HG02571 (cell line): Measurements from ENCODE around the gene RXFP2.

Source experiments
- ATAC-seq: cut with Tn5 transposase; IDR thresholded peaks from one replicate; pipeline ENCODE4 v1.9.1; 2021; ENCODE audit warnings: mild to moderate bottlenecking, moderate library complexity; ENCODE audit not compliant: unreplicated experiment

The RXFP2 gene

DNA sequence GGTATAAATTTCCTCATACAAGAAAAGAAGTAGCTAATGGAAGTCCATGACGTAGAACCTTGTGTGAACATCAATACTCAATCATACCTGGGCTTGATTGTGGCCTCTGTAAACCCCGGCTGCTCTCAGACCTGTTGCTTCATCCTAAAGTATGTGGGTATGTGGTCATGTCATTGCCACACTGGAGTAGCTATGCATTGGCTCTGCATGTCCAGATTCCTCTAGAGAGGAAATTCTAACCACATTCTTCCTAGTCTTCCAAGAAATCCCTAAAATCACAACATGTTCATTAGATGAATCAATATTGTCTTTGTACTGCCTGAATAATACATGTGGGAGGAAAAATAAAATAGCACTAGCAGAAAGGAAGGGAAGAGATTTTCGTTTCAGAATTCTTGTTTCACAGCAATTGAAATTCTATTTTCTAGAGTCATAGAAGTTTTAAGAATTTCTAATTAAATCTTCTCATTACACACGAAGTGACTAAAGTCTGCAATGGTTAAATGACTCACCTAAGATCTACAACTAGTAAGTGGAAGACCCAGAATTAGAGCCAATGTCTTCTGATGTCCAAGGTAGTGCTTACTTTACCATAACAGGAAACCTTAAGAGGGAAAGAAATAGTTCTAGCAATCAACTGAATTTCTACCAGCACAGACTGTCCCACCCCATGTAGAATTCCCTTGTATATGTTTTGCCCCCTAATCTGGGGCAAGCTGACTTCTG is 28.0 kb downstream of the RXFP2 start:
- ATAC-seq, result no peak

DNA sequence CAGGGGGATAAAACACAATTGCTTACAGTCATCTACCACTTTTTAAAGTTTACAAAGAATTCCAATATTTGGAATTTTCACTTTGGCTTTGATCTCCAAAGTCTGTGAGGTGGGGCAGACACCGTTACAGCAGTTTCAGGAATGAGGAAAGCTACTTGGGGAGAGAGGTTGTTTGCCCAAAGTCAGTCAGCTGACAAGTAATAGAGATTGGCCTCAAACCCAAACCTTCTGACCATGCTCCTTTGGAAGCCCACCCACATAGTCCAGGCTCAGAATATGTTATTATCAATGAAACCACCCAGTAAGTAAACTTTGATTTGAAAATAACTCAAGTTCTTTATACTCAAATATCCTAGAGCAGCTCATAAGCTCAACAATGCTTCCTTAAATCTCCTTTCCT is 29.0 kb downstream of the RXFP2 start:
- no peak for ATAC-seq

DNA sequence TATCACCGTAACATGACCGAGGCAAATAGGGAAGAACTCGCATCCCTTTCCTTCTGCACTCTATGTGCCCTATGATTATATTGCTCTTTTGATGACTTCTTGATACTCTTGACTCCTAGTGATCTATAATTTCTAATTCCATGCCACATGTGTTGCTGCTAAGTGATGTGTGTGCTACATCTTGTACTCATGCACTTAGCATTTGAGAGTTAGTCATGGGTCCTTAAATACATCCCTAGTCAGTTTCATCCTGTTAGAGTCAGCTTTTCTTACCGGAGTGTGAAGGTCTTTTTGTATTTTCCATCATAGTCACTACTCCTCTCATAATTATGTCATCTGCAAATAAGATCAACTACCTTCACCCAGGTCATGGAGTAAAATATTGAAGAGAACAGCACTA is 30.2 kb downstream of the RXFP2 start:
- no peak for ATAC-seq

DNA sequence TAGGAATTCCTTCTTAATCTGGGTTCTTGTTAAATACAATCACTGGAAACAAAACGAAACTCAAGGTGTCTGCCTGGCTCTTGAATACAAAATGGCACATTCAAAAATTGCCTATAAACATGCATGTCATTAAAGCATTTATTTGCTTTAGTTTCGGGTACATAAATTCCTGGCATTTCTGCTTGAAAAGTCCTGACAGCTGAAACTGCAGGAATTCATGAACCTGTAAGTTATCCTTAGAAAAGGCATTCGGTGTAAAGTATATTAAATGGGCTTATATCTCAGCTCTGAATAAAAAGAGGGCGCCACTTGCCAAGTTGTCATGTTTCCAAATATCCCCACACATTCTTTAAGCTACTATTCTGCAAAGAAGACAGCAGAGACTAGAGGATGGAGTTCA is 32.9 kb downstream of the RXFP2 start:
- ATAC-seq, result no peak

DNA sequence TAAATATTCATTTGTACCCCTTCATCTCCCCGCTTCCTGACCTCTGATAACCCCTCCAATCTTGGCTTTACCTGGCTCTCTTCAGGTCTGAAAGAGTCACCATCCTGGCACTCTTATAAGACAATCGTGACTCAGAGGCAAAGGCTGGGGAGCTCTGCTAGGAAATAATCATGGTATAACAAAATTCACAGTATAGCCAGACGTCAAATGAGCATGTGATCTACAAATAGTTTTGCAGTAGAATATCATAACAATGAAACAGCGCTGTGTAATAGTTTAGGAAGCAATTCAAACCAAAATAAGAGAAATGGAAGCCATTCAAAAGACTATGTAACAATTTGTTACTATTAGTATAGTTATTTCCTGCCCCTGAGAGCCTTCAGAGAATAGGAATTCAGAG is 34.2 kb downstream of the RXFP2 start:
- no peak for ATAC-seq

DNA sequence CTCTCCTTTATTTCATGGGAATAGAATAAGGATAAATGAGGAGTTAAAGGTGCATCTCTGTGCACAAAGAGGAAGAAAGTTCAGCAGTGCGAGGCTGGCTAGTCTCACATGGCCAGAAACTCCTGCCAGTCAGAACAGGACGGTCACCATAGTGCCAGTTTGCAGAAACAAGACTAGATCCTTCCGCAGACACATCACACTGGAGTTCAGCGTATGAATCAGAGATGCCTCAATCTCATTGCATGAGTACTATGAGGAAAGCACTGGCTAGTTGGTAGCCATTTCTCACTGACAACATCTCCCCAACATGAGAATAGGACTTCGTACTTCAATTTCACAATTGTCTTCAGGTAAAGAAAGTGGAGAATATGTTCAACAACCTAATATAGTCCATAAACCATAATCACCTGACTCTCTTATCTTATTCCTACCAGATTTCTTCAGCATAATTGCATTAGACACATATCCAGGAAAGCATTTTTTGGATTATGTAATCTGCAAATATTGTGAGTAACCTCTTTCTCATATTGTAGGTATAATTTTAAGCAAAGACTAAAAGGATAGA is 34.9 kb downstream of the RXFP2 start:
- ATAC-seq, result no peak

DNA sequence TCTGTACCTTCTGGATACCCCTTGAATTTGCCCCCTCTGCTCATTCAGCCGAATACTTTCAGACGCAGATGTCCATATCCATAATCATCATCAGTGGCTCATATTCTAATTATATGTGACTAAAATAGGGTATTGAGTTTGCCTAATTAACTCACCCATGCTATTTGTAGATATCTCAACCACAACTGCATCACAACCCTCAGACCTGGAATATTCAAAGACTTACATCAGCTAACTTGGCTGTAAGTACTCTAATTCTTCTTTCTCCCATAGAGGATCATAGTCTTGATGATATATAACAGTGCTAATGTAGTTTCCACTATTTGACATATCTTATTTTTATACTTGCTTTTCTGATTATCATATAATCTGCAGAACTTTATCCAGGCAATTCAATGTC is 35.8 kb downstream of the RXFP2 start:
- ATAC-seq, result no peak

DNA sequence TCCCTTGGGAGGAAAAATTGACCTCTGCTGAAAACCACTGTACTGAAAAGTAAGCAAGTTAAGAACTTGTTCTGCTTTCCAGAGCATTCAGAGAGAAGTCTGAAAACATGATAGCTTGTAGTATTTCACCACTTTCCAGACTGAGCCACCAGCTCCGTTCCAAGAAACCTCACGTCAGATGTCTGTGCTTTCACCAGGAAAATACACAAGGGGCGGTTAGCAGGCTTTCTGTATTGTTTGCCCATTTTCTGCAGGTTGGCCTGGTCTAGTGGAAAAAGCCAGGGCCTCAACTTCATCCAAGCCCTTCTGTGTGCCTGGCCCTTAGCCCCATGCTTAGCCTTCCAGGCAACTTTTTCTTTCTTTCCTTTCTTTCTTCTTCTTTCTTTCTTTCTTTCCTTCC is 36.4 kb downstream of the RXFP2 start:
- ATAC-seq, result no peak

DNA sequence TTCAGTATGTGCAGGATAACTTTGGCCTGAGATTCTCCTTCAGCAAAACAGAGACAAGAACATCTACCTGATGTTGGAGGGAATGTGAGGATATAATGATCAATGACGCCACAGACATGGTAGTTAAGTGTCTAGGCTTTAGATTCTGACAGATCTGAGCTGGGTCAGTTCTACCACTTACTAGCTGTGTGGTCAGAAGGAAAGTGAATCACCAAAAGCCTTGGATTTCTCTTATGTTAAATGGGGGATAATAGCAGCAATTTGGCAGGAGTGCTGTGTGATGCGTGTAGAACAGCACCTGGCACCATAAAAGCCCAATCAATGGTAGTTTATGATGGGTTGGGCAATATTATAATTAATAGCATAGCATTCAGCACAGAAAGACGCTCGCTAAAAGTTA is 41.7 kb downstream of the RXFP2 start:
- ATAC-seq, result no peak

DNA sequence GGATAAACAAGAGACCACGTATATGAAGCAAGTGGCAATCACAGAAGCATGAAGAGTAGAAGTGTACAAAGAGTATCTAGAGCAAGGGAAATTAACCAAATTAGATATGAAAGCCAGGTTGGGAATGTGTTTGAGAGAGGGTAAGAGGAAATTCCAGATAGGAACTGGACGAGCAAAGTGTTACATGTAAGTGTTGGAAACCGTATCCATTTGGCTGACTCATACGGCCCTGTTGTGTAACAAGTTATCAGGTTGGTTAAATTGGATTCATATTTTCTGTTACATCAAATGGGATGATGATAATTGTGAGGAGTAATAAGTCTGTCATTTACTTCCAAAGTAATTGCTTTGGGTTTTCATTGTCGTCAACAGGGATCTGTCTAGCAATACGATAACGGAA is 46.7 kb downstream of the RXFP2 start:
- ATAC-seq, result no peak

DNA sequence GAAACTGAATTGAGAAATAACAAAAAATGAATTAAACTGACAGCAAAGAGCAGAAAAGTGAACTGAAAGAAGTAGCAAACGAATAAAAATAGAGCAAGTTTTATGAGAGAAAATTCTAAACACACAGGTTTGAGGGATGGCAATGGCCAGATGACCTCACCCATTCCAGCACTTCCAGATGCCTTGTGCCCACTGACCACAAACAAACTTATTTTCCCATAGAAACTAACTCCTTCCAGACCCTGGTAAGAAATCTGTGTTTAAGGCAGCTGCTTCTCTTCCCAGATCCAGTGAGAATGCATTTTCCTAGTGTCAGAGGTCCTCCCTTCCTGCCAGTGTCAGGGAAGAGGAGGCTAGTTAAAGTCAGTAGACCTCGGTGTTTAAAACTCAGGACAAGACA is 51.7 kb downstream of the RXFP2 start:
- no peak for ATAC-seq

DNA sequence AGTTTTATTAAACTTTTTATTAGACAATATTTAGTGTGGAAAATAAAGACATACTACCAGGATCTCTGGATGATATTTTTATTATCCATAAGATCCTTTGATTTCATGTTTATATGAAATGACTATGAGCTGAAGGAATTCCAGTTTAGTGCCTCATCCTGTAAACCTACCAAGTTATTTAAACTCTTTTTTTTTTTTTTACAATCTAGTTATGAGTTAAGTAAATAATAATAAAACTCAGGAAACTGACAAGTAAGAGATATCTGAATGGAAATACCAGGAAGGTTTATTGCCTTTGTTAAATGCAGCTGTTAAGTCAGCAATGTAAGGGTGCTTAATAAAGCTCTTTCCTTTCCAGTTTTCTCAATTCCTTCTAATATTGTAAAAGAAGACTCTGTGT is 53.9 kb downstream of the RXFP2 start:
- no peak for ATAC-seq

DNA sequence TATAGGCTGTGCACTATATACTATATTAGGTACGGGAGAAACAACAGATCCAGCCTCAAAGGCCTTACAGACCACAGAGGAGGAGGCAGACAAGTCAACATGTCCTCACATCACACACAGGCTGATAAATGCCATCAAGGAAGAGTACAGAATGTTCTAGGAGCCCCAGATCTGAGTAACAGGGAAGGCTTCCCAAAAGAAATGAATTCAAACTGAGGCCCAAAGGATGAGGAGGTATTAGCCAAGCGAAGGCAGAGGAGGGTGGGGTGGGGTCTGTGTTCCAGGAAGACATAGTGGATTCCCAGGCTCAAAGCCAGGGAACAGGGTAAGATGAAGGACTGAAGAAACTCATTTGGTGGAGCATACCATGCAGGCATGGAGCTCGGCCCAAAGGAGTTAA is 55.1 kb downstream of the RXFP2 start:
- ATAC-seq, result no peak

DNA sequence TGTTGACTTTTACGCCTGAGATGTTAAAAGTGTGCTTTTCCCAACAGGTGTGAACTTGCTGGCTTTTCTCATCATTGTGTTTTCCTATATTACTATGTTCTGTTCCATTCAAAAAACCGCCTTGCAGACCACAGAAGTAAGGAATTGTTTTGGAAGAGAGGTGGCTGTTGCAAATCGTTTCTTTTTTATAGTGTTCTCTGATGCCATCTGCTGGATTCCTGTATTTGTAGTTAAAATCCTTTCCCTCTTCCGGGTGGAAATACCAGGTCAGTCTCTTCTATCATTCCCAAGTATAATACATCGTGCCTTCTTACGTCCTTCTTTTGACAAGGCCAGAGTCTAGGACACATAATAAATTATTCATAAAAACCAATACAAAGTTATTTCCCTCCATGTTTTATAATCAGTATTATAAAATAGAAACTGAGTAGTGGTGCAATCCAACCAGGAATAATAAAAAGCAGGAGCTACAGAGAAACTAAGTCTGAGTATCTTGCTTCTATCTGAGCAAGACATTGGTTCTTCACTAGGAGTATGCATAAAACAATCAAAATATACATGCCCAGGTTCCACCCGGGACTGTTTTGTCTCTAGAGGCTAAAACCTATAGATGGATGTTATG is 57.9 kb downstream of the RXFP2 start:
- ATAC-seq, result no peak

DNA sequence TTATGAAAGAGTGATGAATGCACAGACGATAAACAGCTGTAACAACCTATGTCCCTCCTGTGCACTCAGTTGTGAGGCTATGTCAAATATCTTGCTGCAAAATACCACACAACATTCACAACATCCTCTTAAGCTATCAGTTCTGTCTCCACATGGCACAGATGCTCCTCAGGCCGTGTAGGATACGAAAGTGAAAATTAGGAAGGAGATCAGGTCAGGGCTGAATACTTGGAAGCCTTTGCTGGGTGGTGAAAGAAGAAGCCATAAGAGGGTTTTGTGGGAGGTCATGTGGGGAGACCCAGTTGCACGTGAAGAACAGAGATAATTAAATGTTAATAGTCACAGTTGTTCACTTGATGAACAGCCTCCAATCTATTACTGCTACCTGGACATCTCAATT is 58.9 kb downstream of the RXFP2 start:
- no peak for ATAC-seq

DNA sequence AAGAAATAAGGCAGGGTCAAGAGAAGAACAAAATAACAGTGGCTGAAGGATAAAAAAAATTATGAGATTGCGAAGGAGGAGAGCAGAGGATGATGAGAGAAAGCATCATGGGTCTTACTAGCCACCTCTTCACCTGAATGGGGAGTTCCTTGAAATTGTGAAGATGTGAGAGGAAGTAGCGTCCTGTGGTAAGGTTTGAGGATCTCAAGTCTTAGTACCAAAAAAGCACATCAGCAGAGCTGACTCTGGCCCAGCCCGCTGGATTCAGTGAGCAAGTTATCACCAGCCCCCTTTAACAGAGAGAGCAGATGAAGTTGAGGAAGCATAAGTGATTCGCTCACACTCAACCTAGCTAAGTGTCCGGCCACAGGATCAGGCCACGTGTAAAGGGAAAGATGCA is 61.8 kb downstream of the RXFP2 start:
- ATAC-seq, result no peak

DNA sequence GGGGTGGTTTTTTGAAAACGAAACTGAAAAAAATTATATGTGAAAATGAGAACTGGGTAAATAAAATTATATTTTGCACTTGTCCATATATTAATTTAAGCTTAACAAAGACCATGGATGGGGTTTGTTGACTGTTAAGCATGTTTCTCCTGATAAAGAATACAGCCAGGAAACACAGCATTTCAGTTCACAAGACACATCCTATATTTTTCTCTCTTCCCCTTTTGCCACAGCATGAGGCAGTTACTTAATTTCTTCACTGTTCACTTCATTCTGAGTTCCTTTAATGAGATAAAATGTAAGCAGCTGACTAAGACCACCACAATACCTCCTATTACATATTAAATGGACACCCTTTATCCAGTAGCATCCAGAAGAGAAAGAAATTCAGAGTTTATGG is 64.0 kb downstream of the RXFP2 start:
- ATAC-seq, result no peak

DNA sequence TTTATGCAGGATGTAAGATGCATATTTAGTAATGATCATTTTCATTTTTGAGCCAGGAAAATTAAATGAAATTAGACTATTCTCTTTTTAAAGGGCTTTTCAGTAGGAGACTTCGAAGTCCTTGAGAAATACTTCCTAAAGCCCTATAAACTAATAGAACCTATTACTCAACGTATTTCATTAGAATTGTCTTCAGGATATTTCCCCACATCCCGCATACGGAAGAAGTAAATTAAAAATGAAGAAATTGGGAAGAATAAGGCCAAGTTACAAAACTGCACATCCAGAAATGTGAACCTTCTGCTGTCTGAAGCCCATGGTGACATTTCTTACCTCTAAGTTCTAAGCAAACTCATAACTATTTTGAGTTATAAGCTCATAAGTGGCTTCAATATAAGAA is 66.5 kb downstream of the RXFP2 start:
- no peak for ATAC-seq

DNA sequence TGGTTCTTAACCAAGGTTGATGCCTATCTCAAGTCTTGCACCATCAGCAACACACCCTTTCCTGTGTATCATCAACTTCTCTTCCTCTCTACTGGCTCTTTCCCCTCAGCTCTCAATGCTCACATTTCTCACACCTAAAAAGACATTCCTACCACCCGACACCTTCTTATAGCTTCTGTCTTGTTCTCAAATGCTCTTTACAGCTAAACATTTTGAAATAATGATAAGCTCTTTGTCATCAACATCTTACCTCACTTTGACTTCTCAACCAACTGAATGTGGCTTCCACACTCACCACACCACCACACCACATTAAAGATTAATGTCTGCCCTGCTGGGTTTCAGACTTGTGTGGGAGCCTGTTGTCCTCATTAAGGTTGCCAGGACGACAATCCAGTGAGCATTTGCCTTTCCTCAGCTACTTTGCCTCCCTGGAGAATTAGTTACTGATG is 67.8 kb downstream of the RXFP2 start:
- no peak for ATAC-seq

DNA sequence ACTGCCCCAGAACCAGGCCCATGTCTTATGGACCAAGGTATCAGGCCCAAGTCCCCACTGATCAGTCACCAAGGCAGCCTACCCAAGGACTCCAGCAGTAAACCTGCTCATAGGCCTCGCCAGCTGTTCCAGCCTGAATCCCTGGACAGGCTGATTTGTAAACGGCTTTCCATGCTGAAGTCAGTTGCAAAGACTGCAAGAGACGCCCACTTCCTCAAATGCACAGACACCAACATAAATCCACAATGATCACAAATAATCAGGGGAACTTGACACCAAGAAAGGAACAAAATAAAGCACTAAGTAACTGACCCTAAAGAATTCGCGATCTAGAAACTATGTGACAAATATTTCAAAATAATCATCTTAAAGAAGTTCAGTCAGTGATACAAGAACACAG is 75.2 kb downstream of the RXFP2 start:
- ATAC-seq, result no peak

DNA sequence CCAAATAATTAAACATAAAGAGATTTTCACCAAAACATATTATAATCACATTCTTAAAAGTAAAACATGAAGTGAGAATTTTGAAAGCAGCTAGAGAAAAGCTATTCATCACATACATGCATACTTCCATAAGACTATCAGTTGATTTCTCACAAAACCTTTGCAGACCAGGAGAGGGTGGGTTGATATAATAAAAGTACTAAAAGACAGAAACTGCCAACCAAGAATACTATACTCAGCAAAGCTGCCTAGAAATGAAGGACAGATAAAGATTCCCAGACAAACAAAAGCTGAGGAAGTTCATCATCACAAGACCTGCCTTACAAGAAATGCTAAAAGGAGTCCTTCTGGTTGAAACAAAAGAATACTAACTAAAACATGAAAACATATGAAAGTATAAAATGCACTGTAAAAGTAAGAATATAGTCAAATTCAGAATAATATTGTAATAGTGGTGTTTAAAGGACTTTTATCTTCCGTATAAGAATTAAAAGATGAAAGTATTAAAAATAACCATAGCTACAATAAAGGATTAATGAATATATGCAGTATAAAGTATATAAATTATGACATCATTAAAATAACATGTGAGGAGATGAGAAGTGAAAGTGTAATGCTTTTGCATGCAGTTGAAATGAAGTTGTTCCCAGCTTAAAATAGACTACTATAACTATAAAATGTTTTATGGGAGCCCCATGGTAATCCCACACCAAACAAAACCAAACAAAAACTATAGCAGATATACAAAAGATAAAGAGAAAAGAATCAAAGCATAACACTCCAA is 76.2 kb downstream of the RXFP2 start:
- no peak for ATAC-seq

DNA sequence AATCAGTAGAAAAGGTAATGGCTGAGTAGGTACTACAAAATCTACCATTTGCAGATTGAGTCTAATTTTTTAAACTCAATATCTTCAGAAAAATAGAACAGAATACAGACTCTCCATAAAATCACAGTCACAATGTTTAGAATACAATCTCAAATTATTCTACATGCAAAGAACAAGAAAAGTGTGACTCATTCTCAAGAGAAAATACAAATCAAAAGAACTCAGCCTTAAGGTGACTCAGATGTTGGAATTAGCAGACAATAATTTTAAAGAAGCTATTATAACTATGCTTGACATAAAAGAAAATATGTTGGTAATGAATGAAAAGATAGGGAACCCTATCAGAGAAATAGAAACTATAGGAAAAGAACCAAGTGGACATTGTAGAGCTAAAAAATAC is 78.9 kb downstream of the RXFP2 start:
- no peak for ATAC-seq
